Nucleus accumbens (tissue), 56 donors: Measurements from ENCODE around the gene CFAP74.

ENCODE experiments used
- DNase-seq, 56 donors: peaks; one replicate each; lab custom pipeline; 2025; lab: John Stamatoyannopoulos, UW

The CFAP74 gene

DNA sequence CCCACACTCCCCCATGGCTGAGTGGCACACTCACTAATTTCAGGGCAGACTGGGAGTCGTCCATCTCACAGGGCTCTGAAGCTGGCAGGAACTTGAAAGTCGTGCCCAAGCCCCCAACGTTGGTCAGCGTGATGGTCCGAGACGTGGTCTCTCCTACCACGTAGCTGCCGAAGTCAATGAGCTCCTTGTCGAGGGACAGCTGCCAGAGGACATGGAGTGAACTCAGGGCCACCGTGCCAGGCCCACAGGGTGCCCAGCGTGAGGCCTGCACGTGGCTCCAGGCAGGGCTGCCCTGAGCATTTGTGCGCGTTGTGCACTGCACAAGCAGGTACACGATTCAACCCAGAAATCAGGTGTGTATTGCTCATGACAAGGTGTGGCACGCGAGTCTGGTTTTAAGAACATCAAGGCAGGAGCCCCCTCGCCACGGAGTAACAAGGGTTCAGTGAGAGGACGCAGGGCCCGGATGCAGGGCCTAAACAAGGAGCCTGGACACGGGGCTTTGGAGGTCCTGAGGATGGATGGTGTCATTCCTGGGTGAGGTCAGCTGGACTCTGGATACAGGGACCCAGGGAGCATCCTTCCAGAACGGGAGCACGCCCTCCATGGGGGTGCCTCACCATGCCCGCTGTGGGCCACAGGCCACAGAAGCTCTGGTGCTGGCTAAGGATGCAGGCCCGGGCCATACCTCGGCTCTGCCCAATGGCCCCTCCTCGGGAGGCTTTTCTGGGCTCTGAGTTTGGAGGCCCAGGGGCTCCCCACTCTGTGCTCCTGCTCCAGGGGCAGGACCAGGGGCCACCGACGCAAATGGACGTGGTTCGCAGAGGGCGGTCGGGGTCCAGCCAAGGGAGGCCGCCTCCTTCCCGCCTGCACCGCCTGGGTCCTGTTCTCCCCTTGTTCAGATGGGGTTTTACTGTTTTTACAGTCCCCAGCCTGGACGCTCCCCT is 46.7 kb downstream of the CFAP74 start:
- no peak for DNase-seq

DNA sequence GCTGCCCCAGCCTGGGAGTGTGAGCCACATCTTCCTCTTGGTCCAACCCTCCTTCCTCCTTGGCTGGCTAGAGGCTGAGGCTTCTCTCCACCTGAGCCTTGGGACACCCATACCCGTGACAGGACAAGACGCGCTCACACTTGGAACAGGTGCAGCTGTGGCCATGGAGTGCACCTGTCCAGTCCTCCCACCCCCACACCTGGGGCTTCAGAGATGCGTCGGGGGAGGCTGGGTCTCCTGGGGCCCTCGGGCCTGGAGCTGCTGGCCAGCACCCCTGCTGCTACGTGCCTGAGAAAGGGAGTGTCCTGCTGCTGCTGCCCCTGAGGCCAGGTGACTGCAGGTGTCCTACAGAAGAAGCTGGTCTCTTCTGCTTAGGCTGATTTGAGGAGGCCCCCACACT is 47.5 kb downstream of the CFAP74 start:
- no peak for DNase-seq

DNA sequence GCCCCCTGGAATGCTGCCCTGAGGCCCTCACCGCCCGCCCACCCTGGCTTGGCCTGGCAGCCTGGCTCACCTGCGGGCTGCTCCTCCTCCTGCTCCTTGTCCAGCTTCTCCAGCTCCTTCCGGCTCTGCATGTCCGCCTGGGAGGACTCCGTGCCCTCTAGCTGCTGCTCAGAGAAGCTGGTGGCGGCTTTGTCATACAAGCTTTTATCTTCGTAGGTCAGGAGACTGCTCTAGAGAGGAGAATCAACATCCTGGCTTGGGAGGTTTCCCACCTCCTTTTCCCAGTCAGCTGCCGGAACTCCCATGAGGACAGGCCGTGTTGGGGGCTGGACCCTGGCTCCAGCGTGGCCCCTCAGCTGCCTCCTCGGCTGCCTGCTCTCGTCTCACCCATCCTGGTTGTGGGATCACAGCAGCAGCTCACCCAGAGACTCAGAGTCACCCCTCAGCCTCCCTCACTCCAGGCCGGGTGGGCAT is 47.9 kb downstream of the CFAP74 start:
- DNase-seq: no peak

DNA sequence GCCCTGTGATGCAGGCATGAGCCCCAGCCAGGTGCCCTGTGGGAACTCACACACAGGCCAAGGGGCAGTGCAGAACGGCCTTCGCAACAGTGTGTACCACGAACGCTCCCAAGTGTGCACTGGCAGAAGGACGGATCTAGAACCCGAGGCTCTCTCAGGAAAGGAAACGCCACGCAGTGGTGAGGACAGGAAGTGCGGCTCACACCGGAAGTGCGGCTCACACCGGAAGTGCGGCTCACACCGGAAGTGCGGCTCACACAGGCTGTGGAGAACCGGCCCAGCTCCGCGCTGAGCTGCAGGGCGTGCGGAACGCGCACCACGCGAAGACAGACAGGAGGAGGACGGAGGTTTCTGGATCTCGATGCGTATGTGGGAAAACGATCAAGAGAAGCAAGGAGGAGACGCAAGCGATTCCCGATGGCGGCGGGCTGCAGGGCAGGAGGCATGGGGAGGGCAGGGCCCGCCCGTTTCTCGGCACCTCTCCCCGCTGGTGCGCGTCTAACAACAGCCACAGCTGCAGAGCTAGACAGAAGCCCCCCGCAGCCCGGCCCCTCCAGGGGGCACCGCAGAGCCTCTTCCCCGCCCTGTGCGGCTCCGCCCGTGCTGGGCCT is 48.6 kb downstream of the CFAP74 start:
- no peak for DNase-seq

DNA sequence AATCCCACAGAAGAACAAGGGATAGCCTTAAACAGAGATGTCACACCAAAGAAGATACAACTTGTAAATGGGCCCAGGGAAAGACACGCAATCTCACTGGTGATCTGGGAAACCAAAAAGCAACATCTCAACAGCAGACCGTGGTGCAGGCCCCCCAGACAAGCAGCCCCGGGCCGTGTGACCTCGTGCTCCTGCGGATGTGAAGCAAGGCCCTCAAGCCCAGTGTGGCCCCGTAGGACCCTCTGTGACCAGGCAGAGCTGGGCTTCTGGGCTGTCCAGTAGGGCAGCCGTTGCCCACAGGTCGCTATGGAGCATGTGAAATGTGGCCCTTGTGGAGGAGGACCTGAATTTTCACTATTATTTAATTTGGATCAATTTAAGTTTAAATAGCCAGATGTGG is 49.6 kb downstream of the CFAP74 start:
- DNase-seq: no peak

DNA sequence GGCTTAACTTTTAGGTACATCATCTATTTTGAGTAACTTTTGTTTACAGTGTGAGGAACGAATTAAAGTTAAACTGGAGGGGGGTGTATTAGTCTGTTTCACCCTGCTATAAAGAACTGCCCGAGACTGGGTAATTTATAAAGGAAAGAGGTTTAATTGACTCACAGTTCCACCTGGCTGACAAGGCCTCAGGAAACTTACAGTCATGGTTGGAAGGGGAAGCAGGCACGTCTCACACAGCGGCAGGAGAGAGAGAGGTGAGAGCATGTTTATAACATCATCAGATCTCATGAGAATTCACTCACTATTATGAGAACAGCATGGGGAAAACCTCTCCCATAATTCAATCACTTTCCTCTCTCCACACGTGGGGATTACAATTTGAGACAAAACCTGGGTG is 52.6 kb downstream of the CFAP74 start:
- DNase-seq: no peak

DNA sequence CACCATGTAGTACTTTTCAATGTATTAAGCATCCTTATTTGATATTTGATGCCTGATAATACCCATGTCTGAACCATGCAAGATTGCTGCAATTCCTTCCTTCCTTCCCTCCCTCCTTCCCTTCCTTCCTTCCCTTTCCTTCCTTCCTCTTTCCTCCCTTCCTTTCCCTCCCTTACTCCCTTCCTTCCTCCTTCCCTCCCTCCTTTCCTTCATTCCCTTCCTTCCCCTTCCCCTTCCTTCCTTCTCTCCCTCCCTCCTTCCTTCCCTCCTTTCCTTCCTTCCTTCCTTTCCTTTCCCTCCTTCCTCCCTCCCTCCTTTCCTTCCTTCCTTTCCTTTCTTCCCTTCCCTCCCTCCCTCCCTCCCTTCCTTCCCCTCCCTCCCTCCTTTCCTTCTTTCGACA is 54.8 kb downstream of the CFAP74 start:
- DNase-seq: no peak

DNA sequence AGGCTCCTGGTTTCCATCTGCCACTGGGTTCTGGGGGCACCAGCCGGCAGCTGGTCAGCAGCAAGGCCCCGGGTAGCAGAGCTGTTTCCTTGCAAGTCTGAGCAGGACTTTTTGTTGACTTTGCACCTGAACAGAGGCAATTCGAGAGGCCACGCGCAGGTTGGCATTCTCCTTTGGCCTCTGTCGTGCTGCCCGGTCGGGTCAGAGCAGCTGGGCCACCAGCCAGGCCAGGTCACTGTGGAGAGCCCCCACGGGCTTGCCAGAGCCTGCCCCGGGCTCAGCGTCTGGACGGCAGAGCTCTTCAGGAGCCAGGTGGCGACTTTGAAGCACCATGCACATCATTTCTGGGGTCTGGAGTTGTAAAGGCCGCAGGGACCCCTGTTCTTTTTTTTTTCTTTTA is 56.1 kb downstream of the CFAP74 start:
- DNase-seq: no peak

DNA sequence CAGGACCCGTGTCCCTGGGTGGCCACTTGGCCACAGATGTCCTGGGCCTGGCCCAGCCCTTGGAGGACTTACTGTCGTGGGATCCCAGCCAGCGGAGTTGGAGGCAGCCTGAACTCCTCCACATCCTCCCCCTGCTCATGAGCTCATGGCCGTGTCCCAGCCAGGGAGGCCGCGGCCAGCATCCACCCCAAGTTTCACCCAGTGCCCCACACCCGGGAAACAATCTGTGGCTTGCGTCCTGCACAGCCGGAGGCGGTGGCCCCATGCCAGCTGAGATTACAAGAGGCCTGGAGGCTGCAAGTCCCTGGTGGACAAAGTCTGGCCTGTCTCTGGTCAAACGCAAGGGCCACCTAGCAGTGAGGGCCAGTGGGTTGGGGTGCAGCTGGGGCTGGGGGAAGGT is 57.0 kb downstream of the CFAP74 start:
- peak in 13 of 56 donors; percentile 5 to 58 (median 22) for DNase-seq

DNA sequence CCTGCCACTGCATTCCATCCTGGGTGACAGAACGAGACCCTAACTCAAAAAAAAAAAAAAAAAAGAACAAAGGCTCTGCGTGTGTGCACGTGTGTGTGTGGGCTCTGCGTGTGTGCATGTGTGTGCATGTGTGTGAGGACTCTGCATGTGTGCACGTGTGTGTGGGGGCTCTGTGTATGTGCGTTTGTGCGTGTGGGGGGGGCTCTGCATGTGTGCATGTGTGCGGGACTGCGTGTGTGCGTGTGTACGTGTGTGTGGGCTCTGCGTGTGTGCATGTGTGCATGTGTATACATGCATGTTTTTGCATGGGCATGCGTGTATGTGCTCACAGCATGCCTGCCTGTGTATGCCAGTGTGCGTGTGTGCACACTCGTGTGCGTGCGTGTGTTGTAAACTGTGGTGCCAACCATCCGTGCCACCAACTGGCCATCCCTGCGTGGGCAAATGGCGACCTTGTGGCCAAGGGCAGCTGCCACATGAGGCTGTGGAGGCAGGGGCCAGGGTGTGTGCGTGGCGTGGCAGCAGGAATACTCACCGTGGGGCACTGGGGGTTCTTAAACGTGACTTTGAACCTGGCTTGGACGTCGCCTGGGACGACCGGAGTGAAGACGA is 57.7 kb downstream of the CFAP74 start:
- no peak for DNase-seq

DNA sequence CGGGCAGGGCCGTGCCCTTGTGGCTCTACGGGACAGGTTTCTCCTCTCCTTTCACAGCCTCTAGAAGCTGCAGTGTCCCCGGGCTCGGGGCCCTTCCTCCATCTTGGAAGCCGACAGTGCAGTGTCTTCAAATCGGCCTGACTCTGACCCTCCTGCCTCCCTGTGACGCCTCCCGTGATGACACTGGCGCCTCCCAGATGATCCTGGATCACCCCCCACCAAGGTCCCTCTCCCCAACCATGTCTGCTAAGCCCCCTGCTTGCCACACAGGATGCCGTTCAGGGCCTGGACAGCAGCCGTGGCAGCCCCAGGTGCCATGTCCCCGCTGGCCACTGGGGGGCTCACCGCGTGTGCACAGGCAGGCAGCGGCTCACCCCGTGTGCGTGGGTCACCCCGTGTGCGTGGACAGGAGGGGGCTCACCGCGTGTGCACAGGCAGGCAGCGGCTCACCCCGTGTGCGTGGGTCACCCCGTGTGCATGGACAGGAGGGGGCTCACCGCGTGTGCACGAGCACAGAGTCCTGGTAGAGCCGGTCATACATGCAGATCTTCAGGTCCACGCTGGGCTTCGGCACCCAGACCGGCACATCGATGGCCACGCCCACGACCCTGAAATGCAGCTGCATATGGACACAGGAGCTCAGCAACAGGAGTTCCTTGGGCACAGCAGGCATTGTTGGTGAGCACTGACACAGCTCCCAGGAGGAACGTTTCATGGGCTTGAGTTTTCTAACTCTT is 59.6 kb downstream of the CFAP74 start:
- DNase-seq: peak in 24 of 56 donors; percentile 6 to 66 (median 28)

DNA sequence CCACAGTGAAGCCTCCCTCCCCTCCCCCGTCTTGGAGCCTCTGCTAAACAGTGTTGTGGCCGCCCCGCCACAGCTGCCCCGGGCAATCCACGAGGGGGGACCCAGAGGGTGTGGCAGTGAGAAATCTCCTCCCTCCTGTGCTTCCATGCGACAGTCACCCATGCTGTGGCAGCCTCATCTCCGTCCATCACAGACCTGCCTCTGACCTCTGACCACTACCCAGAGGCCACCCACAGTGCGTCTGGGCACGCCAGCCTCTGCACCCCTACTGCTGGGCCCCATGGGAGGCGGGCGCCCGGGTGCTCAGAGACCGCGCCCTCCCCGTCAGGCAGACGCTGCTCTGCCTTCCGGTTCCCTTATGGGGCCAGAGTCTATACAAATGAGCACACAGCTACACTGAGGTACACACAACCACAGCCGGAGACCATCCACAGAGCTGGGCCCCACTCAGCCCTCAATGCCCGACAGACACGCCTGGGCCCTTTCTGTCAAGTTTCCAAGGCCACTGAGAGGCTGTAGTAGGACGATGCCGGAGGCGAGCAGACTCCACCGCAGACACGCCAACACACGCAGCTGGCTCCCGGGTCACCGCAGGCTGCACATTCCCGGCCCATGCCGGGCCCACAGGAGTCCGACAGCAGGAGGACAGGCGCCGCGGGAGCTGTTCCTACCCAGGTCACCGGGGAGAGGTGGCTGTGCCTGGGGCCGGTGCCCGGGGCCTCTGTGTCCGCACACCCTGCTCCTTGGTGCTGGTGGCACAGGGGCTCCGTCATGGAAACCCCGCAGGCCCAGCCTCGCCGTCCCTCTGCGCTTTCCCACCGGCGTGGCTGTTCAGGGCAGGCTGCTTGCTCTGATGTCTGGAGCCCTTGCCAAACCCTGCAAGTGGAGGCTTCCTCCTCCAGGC is 60.6 kb downstream of the CFAP74 start:
- DNase-seq: no peak

DNA sequence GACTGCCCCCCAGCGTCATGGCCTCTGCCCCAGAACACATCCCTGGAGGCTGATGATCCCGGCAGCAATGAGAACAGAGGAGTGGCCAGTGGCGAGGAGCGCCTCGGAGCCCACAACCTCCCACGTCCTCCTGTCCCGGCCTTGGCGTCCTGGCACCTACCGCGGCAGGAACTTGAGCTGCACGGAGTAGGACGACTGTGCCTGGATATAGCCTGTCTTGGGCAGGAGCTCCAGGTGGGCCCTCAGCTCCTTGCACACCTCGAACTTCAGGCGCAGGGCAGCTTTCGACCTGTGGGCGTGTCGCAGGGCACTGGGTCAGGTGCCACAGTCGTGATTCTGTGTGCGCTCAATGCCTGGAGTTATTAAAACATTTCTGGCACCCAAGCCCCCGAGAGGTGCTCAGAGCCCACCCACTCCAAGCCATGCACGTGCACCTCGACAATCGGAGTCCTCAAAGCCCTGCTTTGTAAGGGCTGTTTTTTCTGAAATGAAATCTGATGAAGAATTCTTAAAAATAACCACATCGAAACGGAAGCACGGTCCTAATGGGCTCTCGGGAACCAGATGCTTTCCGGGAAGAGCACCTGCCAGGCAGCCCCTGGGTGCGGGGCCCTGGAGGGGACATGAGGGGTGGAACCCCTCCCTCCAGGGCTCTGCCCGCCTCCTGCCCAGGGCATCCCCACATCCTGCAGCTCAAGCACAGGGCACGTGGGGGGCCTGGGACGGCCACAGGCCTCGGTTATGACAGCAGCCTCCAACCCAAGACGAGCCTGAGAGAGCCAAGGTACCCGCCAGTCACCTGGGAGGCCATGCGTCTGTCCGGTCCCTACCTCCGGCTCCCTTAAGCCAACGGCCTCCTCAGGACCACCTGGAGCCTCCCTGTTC is 61.5 kb downstream of the CFAP74 start:
- DNase-seq: no peak

DNA sequence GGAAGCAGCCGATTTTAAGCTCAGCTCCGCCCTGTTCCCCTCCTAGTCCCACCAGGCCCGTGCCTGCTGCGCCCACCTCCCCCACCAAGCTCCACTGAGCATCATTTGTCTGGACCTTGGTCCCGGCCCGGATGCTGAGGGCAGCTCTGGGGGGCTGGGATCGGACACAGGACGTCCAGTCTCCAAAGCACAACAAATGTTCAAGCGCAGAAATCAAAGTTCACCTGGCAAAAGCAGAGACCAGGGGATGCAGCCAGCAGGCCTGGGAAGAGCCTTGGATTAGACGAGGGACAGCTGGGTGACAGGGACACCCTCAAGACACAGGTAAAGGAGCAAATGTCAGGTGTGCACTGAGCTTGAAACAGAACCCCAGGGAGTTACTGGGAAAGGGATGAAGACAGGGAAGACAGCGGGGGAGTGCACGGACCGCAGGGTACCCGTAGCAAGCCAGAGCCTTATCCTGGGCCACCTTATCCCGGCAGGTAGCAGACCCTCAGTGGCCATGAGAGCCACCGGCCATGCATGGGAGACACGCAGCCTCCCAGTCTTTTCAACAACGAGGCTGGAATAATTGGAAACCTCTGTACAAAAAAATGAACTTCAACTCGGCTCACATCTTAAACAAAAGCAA is 62.3 kb downstream of the CFAP74 start:
- DNase-seq: no peak

DNA sequence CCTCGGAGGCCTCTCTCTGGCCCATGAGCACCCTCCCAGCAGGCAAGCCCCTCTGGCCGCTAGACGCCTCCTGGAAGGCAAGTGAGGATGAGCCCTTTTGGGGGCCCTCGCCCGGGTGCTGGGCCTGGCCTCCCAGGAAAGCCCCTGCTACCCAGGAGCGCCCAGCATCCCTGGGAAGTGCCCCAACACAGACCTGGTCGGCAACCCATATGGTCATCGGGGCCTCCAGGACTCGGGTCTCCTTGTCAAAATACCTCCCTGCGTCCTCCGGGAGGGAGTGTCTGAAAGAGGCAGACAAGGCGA is 63.5 kb downstream of the CFAP74 start:
- no peak for DNase-seq

DNA sequence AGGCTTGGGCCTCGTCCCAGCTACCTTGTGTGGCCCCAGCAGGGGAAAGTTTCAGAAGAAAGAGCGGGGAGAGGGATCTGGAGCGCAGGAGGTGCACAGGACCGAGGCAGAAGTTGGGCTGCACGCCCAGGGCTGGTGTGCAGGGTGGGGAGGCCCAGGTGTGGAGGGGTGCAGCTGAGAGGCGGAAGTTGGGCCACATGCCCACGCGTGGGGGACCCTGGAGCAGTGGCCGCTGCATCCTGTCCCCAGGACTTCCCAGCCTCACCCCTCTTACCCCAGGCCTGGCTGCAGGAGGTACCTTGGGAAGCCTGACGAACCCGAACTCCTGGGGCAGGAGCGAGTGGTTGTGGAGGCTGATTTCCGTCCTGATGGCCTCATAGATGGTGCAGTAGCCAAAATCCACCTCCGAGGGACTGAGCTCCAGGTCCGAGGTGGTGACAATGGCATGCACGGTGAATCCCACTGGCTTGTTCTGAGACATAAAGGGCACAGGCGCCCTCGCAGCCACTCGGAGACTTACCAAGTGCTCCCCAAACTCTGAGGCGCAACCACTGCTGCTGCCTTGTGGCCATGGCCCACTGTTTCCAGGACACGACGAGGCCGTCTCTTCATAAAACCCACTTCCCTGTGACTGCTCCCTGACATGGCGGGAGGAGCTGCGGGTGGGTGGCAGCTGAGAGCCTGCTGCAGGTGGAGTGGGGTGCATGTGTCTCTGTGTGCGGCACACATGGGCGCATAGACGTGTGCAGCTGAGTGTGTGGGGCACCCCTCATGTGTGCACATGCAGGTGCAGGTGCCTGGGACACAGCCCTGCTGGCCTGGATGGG is 64.1 kb downstream of the CFAP74 start:
- no peak for DNase-seq

DNA sequence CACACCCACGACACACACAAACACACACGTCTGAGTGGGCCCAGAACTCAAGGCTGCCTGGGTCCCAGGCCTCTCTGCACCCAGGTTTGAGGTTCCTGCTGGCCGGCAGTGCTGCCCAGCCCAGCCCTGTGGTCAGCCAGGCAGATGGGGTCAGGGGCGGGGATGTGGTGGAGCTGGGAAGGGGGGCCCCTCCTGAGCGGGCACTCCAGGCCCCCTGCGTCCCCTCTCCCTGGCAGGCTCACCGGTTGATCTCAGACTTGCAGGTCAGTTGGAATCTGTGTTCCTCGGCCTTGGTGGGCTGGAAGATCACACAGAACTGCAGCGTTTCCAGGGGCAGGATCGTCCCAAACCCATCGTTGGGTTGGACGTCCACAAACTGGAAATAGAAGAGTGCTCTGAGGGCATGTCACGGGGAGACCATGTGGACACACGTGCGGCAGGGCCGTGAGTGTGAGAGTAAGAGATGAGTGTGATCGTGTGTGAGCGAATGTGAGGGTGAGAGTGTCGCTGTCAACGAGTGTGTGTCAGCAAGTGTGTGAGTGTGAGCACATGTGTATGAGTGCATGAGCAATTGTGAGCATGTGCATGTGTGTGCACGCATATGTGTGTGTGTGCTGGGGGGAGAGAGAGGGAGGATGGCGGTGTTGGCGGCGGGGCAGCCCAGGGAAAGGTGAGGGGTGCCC is 64.8 kb downstream of the CFAP74 start:
- DNase-seq: no peak
